HUES64 (cell line): Measurements from ENCODE around the gene ADAMTS15.
"Not testable (repeated sequence)": the region's sequence is repeated elsewhere in the genome, so short reads cannot be mapped to it uniquely, and the experiment has no call there.

Experiments used
- H3K27ac ChIP-seq: 2 replicates; pipeline ENCODE4 v1.7.0; 2013; ENCODE audit warnings: low read depth, low read length, inconsistent platforms
- H3K27me3 ChIP-seq: 2 replicates; pipeline ENCODE4 v1.6.1; 2013; ENCODE audit warnings: mild to moderate bottlenecking, low read length; ENCODE audit not compliant: insufficient read depth
- H3K36me3 ChIP-seq: 2 replicates; pipeline ENCODE4 v1.6.1; 2013; ENCODE audit warnings: mild to moderate bottlenecking, low read length; ENCODE audit not compliant: insufficient read depth
- H3K4me1 ChIP-seq: 2 replicates; pipeline ENCODE4 v1.6.1; 2013; ENCODE audit warnings: mild to moderate bottlenecking, low read length, moderate library complexity; ENCODE audit not compliant: insufficient read depth
- H3K4me3 ChIP-seq: 2 replicates; pipeline ENCODE4 v1.5.1; 2013; ENCODE audit warnings: mild to moderate bottlenecking, low read length, moderate library complexity
- H3K9ac ChIP-seq: 2 replicates; pipeline ENCODE4 v1.6.1; 2013; ENCODE audit warnings: mild to moderate bottlenecking, low read depth, low read length
- H3K9me3 ChIP-seq: 2 replicates; pipeline ENCODE4 v1.6.1; 2013; ENCODE audit warnings: low read depth, low read length; ENCODE audit not compliant: insufficient read depth
- WGBS: fragments of 150-250, 120-280 bp; methylation state at CpG from one replicate; pipeline ENCODE4 v1.1.7; 2013; ENCODE audit warnings: missing lambda C conversion rate; 5-methylcytosine and 5-hydroxymethylcytosine counted together

The ADAMTS15 gene

DNA sequence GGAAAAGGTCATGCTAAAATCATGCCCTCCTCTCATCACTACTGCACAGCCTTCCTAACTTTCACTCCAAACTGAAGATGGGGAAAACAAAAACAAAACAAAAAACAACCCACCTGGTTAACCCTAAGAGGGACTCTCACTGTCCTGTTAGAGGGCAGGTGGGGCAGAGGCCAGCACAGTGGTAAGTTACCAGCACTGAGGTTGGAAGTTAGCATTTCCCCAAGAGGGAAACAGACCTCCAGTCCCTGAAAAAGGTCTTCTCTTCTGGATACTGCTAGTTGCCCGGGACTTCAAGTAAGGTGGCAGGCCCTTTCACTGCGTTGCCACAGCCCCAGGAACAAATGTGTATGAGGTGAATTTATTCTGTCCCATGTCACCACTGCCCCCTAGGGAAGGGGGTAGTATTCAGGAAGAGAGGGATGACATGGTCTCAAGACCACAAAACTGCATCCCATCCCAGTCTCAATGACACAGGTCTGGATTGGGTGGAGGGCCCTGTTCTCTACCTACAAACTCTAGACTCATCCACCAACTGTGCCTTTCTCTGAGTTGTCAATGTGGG, 19.2 kb upstream of the ADAMTS15 start:
- no peak overlapping the region for H3K27ac ChIP-seq
- 83% methylated on average over 2 of the region's 2 CpGs for WGBS
- no peaks in the 10 kb centered on the region for H3K36me3 ChIP-seq
- 0 out of 2 replicates have a peak, but pooled peaks cover 5% of the 10 kb centered on the region for H3K4me1 ChIP-seq
- no peak overlapping the region for H3K9ac ChIP-seq
- H3K27me3 ChIP-seq: peaks cover 52% of the 10 kb centered on the region
- H3K9me3 ChIP-seq: no peaks in the 10 kb centered on the region
- H3K4me3 ChIP-seq: peak overlapping the region; percentile 56; the same call in 1 of the 2 replicates

DNA sequence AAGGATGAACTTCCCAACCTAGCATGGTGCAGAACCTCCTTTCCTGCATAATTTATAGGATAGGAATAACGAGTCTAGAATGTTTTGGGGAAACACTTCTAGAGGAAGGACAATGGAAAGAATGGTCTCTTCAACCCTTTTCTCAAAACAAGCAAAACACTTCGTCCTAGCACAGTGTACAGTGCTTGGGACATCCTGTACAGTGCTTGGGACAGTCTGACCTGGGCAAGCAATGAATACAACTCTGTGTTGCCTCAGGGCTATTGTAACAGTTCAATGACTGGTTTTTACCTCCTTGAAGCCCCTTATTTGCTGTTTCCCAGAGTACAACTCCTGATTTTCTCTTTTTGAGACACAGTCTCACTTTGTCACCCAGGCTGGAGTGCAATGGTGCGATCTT, 18.5 kb upstream of the ADAMTS15 start:
- Histone ChIP-seq H3K4me3 (no peak overlapping the region), H3K27ac (no peak overlapping the region), H3K9me3 (no peaks in the 10 kb centered on the region), H3K4me1 (0 out of 2 replicates have a peak, but pooled peaks cover 5% of the 10 kb centered on the region), H3K27me3 (peaks cover 52% of the 10 kb centered on the region), H3K36me3 (no peaks in the 10 kb centered on the region), H3K9ac (no peak overlapping the region)
- 91% methylated on average over 2 of the region's 3 CpGs for WGBS

DNA sequence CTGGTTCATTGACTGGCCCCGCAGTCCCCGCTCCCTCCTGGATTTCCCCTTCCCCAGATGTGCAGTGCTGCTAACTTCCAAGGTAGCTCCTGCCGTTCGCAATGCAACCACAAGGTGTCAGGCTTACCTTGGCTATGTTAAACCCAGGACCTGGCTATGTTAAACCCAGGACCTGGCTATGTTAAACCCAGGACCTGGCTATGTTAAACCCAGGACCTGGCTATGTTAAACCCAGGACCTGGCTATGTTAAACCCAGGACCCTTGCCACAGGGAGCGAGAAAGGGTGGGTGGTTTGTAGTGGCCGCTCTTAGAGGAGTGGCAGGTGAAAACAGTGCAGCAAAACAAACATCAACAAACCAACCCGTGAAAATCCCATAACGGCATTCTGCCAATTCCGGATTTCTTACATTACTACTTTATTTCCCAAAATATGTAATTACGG, 17.1 kb upstream of the ADAMTS15 start:
- no peak overlapping the region for H3K4me3 ChIP-seq
- H3K27ac ChIP-seq: no peak overlapping the region
- peaks cover 5% of the 10 kb centered on the region; the same call in 1 of the 2 replicates for H3K4me1 ChIP-seq
- 45% methylated on average over 10 of the region's 10 CpGs for WGBS
- H3K36me3 ChIP-seq: no peaks in the 10 kb centered on the region
- no peak overlapping the region for H3K9ac ChIP-seq
- peaks cover 44% of the 10 kb centered on the region for H3K27me3 ChIP-seq
- no peaks in the 10 kb centered on the region for H3K9me3 ChIP-seq

DNA sequence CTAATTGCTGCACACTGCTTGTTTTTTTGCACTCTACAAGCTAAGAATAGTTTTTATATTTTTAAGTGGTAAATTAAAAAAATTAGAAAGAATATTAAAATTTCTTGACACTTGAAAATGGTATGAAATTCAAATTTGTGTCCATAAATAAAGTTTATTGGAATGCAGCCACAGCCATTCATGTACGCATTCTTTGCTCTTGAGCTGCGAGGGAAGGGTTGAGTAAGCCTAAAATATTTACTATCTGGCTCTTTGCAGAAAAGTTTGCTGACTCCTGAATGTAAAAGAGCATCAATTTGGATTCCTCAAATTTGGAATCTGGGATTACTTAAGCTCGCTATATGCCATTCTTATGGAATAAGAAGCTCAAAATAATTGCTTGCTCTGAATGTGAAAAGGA, 16.6 kb upstream of the ADAMTS15 start:
- WGBS: 96% methylated on average over 3 of the region's 3 CpGs
- Histone ChIP-seq H3K27ac (no peak overlapping the region), H3K27me3 (peaks cover 40% of the 10 kb centered on the region), H3K9ac (no peak overlapping the region), H3K4me1 (peaks cover 5% of the 10 kb centered on the region; the same call in 1 of the 2 replicates), H3K4me3 (no peak overlapping the region), H3K9me3 (no peaks in the 10 kb centered on the region), H3K36me3 (no peaks in the 10 kb centered on the region)

DNA sequence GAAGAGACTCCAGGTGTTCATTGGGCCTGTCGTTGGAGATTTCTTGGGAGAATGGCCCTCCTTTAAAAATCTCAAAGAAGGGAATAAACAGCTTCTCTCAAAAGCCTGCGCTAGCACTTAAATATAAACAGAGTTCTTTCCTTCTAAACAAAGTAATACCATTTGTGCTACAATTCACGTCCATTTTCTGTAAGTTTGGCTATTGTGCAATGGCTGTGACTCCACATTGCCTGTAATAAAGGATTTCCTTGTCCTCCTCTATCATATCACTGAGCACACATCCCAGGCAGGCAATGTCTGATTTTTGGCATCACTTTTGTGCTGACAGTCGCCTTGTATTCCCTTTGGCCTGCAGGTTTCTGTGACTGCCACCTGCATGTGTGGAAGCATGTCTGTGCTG, 15.1 kb upstream of the ADAMTS15 start:
- Histone ChIP-seq H3K4me1 (peaks cover 5% of the 10 kb centered on the region; the same call in 1 of the 2 replicates), H3K9me3 (no peaks in the 10 kb centered on the region), H3K9ac (no peak overlapping the region), H3K27ac (no peak overlapping the region), H3K27me3 (peaks cover 24% of the 10 kb centered on the region), H3K36me3 (no peaks in the 10 kb centered on the region), H3K4me3 (no peak overlapping the region)
- 93% methylated on average over 4 of the region's 4 CpGs for WGBS

DNA sequence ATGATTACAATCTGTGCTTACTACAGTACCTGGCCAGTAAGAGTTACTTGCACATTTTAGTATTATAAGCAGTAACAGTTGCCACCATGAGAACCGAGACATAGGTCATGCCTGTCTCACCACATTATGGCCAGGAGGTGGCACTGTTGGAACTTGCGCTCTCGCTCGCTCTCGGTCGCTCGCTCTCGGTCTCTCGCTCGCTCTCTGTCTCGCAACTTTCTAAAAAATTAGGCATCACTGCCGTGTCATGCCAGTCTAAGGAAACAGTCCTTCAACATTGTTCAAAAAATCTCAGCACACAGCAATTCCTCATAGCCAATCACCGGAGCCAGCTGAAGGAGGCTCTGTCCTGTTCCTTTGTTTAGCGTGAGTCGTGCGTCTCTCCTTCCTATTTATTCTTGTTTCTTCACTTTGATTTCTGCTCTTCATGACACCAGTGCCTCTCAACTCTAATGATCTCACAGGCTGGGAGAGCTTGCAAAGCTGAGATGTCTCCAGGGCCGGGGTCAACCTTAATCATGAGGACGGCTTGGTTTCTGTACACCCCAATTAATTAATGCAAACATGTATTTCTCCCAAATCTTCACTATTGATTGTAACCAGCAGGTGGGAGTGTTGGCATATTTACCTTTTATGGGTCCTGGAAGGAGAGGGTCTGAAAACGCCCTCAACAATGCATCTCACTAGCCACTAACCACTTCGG, 13.8 kb upstream of the ADAMTS15 start:
- WGBS: 1% methylated on average over 18 of the region's 20 CpGs
- Histone ChIP-seq H3K36me3 (no peaks in the 10 kb centered on the region), H3K9ac (peak overlapping the region; percentile 71), H3K9me3 (no peaks in the 10 kb centered on the region), H3K4me1 (no peaks in the 10 kb centered on the region; the same call in 1 of the 2 replicates), H3K27ac (no peak overlapping the region), H3K27me3 (peaks cover 11% of the 10 kb centered on the region), H3K4me3 (peak overlapping the region; percentile 81)

DNA sequence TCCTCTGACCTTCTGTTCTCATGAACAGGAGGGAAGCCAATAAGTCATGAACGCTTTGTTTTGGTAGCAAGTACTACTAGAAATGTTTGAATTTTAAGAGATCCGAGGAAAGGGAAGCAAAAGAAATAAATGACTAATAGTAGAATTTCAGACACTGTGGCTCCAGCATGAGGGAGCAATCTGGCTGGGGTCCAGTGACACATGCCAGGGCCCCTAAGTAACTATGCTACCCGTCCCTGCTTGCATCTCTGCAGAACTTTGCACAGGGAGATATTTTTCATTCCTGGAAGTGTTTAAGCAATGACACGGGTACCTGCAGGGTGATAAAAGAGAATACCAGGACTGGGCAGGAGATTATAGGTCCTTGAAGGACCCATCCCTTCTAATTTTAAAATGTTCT, 12.8 kb upstream of the ADAMTS15 start:
- 90% methylated on average over 4 of the region's 4 CpGs for WGBS
- Histone ChIP-seq H3K9ac (no peak overlapping the region), H3K36me3 (no peaks in the 10 kb centered on the region), H3K27me3 (peaks cover 1% of the 10 kb centered on the region; the same call in 1 of the 2 replicates), H3K9me3 (no peaks in the 10 kb centered on the region), H3K4me1 (no peaks in the 10 kb centered on the region; the same call in 1 of the 2 replicates), H3K4me3 (no peak overlapping the region), H3K27ac (no peak overlapping the region)

DNA sequence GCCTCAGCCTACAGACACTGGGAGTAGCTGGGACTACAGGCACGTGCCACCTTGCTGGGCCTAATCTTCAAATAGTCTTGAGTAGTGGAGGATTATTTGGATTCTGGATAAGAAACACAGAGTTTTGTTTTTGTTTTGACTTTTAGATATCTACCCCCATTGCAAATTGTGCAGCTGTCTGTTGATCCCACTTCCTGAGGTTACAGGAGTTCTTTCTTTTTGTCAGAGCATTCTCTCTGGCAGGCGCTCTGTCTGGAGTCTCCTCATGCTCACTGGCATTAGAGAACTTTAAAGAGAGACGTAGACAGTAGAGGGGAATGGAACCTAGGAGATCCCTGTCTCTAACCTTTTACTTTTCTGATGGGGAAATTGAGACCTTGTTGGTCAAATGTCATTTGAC, 12.3 kb upstream of the ADAMTS15 start:
- Histone ChIP-seq H3K4me3 (no peak overlapping the region), H3K4me1 (no peaks in the 10 kb centered on the region; the same call in 1 of the 2 replicates), H3K9me3 (no peaks in the 10 kb centered on the region), H3K9ac (no peak overlapping the region), H3K27ac (no peak overlapping the region), H3K36me3 (no peaks in the 10 kb centered on the region), H3K27me3 (no peaks in the 10 kb centered on the region)
- WGBS: 89% methylated on average over 3 of the region's 3 CpGs

DNA sequence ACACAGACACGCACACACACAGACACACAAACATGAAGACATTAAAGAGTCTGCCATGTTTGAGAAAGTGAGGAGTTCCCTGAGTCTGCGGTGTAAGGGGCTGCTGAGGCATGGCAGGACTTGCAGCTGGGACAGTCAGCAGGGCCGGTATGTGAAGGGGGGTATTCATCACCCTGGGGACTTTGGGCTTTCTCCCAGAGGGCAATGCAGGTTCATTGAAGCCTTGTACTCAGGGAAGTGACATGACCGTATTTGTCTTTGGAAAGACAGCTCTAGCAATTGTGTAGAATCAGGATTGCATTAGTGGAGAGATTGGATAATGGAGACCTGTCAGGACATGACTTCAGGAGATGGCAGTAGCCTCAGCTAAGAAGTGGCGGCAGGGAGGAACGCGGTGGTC, 10.6 kb upstream of the ADAMTS15 start:
- H3K27ac ChIP-seq: no peak overlapping the region
- H3K9ac ChIP-seq: no peak overlapping the region
- 0 out of 2 replicates have a peak, but pooled peaks cover 2% of the 10 kb centered on the region for H3K27me3 ChIP-seq
- no peaks in the 10 kb centered on the region for H3K36me3 ChIP-seq
- H3K4me3 ChIP-seq: no peak overlapping the region
- H3K4me1 ChIP-seq: no peaks in the 10 kb centered on the region; the same call in 1 of the 2 replicates
- H3K9me3 ChIP-seq: no peaks in the 10 kb centered on the region
- WGBS: 88% methylated on average over 6 of the region's 7 CpGs

DNA sequence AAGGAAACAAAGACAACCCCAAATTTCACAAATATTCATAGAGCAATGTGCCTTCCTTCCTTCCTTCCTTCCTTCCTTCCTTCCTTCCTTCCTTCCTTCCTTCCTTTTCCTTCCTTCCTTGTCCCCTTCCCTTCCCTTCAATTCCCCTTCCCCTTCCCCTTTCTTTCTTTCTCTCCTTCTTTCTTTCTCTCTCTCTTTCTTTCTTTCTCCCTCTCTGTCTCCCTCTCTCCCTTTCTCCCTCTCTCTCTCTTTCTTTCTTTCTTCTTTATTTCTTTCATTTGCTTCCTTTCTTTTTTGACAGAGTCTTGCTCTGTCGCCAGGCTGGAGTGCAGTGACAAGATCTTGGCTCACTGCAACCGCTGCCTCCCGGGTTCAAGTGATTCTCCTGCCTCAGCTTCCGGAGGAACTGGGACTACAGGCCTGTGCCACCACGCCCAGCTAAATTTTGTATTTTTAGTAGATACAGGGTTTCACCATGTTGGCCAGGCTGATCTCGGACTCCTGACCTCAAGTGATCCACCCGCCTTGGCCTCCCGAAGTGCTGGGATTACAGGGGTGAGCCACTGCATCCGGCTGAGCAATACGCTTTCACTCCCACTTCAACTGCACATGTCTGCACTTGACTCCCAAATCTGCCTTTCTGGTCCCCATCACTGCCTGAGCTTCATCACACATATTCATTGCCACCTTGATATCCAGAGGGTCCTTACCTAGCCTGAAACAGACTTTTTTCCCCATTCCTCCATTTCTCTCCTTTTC, 9.9 kb upstream of the ADAMTS15 start:
- not testable (repeated sequence) for H3K4me3 ChIP-seq, H3K36me3 ChIP-seq, H3K9me3 ChIP-seq, H3K9ac ChIP-seq, H3K27me3 ChIP-seq, H3K27ac ChIP-seq, H3K4me1 ChIP-seq
- WGBS: 95% methylated on average over 10 of the region's 10 CpGs

DNA sequence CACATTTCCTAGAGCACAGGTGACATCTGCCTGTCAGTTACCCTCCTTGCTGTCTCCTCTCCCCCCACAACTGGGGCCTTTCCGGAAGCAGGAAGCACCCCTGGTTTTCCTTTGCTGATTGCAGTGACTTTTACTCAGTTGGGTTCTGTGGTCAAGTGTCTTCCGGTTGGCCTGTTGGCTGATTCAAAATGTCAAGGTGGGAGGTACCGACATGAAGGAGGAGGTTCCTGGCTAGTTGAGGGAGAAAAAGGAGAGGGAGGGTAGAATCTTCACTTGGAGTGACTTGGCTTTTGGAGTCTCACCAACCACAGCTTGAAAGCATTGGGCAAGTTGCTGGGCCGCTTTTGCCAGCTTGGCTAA, 9.3 kb upstream of the ADAMTS15 start:
- H3K4me1 ChIP-seq: no peaks in the 10 kb centered on the region; the same call in 1 of the 2 replicates
- H3K27me3 ChIP-seq: 0 out of 2 replicates have a peak, but pooled peaks cover 3% of the 10 kb centered on the region
- H3K27ac ChIP-seq: no peak overlapping the region
- 89% methylated on average over 4 of the region's 4 CpGs for WGBS
- no peaks in the 10 kb centered on the region for H3K36me3 ChIP-seq
- H3K4me3 ChIP-seq: no peak overlapping the region
- no peak overlapping the region for H3K9ac ChIP-seq
- no peaks in the 10 kb centered on the region for H3K9me3 ChIP-seq
